Measurements from ENCODE around the gene METTL9.
"Not testable (repeated sequence)": the region's sequence is repeated elsewhere in the genome, so short reads cannot be mapped to it uniquely, and the experiment has no call there.

Gene METTL9

GRCh38 chr16:21611556-21612384 lies 12.4 kb downstream of the METTL9 start:
- no peak for DNase-seq

GRCh38 chr16:21613361-21613760 lies 14.0 kb downstream of the METTL9 start:
- no peak for DNase-seq

GRCh38 chr16:21613781-21614180 lies 14.4 kb downstream of the METTL9 start:
- DNase-seq, result no peak

- DNase-seq, result no peak
Observed at GRCh38 chr16:21614896-21615295, 15.5 kb downstream of the METTL9 start.

GRCh38 chr16:21617607-21618006 lies 18.2 kb downstream of the METTL9 start:
- DNase-seq, result no peak

- no peak for DNase-seq
Observed at GRCh38 chr16:21618281-21618680, 18.9 kb downstream of the METTL9 start.

- no peak for DNase-seq
Observed at GRCh38 chr16:21619765-21620425, 20.5 kb downstream of the METTL9 start.

GRCh38 chr16:21620592-21620991 lies 21.2 kb downstream of the METTL9 start:
- DNase-seq, result no peak

- DNase-seq, result no peak
Observed at GRCh38 chr16:21622545-21622944, 23.2 kb downstream of the METTL9 start.

- no peak for DNase-seq
Observed at GRCh38 chr16:21625026-21625425, 25.6 kb downstream of the METTL9 start.

- peak; percentile 59 for DNase-seq
Observed at GRCh38 chr16:21626659-21627277, 27.4 kb downstream of the METTL9 start.

- no peak for DNase-seq
Observed at GRCh38 chr16:21628121-21628726, 28.8 kb downstream of the METTL9 start.

- DNase-seq, result no peak
Observed at GRCh38 chr16:21628772-21629171, 29.4 kb downstream of the METTL9 start.

- DNase-seq, result not testable (repeated sequence)
Observed at GRCh38 chr16:21629616-21630539, 30.5 kb downstream of the METTL9 start.

GRCh38 chr16:21630866-21631265 lies 31.5 kb downstream of the METTL9 start:
- DNase-seq, result not testable (repeated sequence)

- DNase-seq, result not testable (repeated sequence)
Observed at GRCh38 chr16:21631376-21631775, 32.0 kb downstream of the METTL9 start.

- DNase-seq, result peak; percentile 46
Observed at GRCh38 chr16:21631951-21632575, 32.7 kb downstream of the METTL9 start.

- DNase-seq, result no peak
Observed at GRCh38 chr16:21634216-21634615, 34.8 kb downstream of the METTL9 start.

- DNase-seq, result not testable (repeated sequence)
Observed at GRCh38 chr16:21635694-21636093, 36.3 kb downstream of the METTL9 start.

- no peak for DNase-seq
Observed at GRCh38 chr16:21637032-21637968, 37.9 kb downstream of the METTL9 start.

GRCh38 chr16:21638573-21638975 lies 39.2 kb downstream of the METTL9 start:
- DNase-seq, result no peak

All from CD4-positive, alpha-beta T cell treated with Interleukin-15 for 1 hour (primary cell).